GM20431 (cell line): Measurements from ENCODE around the gene ARHGAP25.

ENCODE experiments used
- in situ Hi-C: fragments of 300-500 bp; cut with MseI, MboI; formaldehyde crosslinking; loops from one replicate; pipeline ENCODE4 v1.15.0; 2020; ENCODE audit warnings: low sequenced_read_pairs; ENCODE audit not compliant: unreplicated experiment

The ARHGAP25 gene

DNA sequence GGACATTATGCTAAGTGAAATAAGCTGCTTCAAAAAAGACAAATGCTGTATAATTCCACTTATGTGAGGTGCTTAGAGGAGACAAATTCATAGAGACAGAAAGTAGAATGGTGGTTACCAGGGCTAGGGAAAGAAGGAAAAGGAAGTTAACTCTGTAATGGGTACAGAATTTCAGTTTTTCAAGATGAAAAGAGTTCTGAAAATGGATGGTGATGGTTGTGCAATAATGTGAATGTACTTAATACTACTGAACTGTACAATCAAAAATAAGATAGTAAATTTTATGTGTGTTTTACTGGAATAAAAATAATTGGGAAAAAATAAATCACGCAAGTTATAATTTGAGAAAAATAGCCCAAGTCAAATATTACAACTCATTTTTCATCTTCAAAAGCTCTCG, 27.5 kb downstream of the ARHGAP25 start:
- in situ Hi-C loops, result no loop called here

DNA sequence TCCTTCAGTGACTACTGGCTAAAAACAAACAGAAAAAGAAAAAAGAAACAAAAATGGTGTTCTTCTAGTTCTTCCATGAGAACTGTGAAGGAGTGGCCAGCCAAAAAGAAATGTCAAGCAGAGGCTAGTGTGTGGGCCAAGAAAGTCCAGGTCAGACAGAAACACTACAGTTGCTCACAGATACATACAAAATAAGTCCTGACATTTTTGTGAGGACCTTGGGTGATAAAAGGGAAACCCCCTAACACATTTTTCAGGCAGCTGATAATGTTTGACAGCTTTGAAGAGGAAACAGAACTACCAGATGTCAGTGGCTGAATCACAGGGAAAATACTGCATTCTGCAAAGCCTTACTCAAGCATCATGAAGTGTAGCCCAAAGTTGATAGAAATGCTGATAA, 28.1 kb downstream of the ARHGAP25 start:
- in situ Hi-C loops, result no loop called here

- in situ Hi-C loops, result no loop called here
These were observed 29.6 kb downstream of the ARHGAP25 start for GRCh38 chr2:68764041-68764805.

GRCh38 chr2:68764806-68765311, 30.2 kb downstream of the ARHGAP25 start:
- in situ Hi-C loops, result no loop called here

GRCh38 chr2:68765739-68766375, 31.2 kb downstream of the ARHGAP25 start:
- in situ Hi-C loops, result no loop called here

GRCh38 chr2:68766376-68766845, 31.8 kb downstream of the ARHGAP25 start:
- in situ Hi-C loops, result no loop called here

DNA sequence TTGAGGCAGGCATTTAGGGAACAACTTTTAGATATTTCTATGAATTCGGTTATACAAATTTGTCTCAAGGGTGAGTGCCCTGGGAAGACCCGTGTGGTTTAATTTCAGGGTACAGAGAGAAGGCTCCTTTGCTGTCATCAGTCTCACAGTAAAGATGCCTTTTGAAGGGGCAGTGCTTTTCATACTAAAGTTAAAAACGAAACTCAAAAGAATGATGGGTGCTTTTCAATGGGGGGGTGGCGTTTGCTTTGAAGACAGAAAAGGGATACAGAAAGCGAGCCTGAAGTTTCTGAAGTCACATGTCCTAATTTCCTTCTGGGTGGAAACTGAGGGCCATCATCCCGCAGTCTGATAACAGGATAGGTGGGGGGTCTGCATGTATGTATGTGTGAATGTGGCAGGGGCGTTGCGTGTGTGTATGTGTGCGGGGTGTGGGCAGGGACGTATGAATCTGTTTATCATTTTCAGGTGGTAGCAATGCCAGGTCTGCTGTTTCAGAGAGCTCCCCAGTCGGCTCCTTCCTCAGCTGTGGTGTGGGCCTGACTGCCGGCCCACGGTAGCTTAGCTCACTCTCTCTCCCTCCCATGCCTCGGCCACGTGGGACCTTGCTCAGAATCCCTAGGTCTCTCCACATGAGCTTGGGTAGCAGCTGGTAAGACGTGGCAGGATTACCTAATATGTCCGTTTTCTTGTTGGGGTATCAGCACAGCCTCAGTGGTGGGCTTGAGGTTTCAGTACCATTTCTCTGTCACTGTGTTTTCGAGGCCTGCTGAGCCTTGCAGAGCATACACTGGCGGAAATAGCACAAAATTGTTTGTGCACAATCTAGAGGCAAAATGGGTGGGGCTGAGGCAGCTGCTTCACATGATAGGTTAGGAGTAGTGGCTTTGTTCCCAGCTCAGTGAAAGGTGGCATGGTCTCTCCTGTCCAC, 32.7 kb downstream of the ARHGAP25 start:
- in situ Hi-C loops, result no loop called here

GRCh38 chr2:68767996-68768395, 33.4 kb downstream of the ARHGAP25 start:
- in situ Hi-C loops, result no loop called here

- in situ Hi-C loops, result no loop called here
These were observed 33.9 kb downstream of the ARHGAP25 start for GRCh38 chr2:68768461-68768860.

DNA sequence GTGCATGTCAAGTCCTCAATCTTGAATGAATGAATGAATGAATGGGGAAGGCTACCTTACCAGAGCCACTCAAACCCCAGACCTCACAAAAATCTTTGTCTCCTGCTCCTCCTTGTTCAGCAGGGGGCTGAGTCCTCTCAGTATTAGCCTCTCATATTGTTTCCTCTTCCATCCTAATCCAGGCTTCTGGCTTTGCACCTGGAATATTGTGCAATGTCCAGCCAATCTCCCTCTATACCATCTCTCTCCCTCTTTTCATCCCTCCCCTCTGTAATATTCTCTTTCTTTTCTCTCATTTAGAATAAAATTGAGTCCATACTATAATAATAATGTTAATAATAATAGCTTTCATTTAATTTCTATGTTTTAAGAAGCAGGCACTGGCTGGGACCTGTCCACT, 34.3 kb downstream of the ARHGAP25 start:
- in situ Hi-C loops, result no loop called here

- in situ Hi-C loops, result no loop called here
These were observed 35.1 kb downstream of the ARHGAP25 start for GRCh38 chr2:68769586-68770270.

DNA sequence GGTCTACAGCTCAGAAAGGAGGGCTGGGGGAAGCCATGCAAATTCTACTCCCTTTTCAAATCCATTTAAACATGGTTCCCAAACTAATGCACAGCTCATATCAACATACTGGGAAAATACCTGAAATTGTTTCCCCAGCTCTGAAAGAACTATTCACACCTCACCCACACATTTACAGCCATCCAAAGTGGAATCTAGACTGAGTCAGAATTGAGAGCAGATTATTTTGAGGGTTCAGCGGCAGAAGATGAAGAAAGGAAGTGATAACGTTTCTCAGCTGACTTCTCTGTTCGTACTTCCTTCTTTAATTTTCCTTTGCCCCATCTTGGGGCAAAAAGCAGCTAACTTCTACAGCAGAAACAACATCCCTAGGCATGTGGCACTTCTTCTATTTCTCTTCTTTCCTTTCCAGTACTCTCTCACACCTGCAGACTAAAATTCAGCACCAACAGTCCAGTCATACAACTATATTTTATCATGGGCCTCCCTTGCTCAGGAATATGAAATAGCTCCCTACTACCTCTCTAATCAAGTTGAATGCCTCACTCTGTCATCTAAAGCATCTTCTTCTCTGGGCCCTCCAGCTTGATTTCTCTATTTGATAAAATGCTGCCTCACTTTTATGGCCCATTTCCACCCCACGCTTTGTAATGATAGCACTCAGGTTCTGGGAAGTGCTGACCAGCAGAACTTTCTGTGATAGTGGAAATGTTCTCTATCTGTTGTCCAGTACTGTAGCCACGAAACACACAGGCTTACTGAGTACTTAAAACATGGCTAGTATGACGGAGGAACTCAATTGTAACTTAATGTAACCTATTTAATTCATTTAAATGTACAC, 35.9 kb downstream of the ARHGAP25 start:
- in situ Hi-C loops, result no loop called here

- in situ Hi-C loops, result no loop called here
These were observed 36.7 kb downstream of the ARHGAP25 start for GRCh38 chr2:68771211-68771751.

DNA sequence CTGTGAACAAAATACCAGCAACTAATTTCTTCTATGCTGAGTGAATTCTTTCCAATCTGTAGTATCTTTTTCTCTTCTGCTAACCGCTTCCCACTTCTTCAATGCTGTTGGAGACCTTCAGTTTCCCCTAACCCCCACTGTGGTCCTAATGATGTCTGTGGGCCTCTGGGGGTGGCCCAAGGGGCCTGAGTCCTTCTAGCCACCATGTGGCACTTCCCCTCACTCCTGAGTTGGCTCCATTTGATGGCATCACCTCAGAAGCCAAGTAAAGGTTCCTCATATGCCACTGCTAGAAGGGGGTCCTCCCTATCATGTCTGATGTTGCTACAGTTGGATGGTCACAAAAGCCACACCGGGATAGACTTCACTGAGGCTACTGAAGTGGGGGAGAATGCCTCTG, 37.5 kb downstream of the ARHGAP25 start:
- in situ Hi-C loops, result no loop called here

DNA sequence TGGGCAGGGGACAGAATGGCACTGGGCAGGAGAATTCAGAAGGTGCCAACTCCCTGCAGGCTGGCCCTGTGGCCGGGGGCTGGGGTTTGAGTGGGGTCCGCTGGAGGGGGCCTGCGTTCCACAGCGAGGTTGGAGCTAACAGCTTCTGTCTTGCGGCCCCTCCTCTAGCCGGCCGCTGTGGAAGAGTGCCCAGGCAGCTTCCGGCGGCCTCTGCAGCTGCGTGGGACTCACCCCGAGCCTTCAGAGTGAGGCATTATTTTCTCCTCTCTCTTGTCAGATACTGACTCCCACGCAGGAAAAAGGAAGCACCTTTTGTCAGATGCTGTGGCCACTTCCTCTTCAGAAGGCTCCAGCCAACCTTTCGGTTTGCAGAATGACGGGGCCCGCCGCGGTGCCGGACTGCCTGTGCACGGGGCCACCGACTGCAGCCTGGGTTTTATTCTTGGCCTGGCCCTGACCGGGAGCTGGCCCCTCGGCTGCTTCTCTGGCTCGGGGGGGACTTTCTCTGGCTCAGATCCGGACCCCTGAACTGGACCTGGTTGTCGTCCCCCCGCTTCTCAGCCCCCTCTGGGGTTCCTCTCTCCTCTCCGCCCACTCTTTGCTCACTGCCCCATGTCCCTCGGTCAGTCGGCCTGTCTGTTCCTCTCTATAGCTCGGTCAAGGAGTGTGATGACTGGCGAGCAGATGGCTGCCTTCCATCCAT, 40.1 kb downstream of the ARHGAP25 start:
- in situ Hi-C loops, result no loop called here

DNA sequence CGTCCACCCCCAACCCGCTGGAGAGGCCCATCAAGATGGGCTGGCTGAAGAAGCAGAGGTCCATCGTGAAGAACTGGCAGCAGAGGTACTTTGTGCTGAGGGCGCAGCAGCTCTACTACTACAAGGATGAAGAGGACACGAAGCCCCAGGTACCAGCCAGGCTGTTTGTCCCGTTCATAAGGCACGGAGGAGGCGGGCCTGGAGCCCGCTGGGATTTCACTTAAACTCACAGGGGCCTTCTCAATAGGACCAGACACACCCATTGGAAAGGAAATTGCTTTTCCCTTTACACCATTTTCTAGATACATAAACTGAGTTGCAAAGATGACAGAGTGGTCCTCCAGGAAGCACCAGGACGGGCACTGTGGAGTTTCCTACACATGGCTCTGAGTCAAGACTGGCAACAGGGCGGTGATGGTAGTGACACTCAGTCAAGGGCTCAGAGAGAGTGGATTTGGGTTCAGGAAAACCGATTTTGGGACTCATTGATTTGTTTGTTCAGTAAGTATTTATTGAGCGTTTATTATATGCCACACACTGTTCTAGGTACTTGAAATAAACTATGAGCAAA, 40.7 kb downstream of the ARHGAP25 start:
- in situ Hi-C loops, result no loop called here

GRCh38 chr2:68776124-68776523, 41.5 kb downstream of the ARHGAP25 start:
- in situ Hi-C loops, result no loop called here

DNA sequence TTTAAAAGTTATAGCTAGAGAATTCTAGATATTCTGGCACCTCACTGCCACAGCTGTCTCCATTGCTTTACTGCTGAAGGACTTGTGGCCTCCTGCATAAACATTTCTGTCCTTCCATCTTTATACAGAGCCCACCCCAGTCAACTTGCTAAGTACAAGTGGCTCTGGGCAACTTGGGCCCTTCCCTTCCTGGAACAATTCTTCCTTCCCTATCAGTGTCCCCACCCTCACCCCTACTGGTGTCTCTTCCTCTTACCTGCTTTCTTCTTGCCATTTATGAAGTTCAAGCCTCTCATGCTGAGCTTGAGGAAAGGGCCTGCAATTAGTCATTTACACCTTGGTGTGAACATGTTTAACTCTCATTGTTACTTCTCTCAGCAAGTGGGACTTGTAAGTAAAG, 45.0 kb downstream of the ARHGAP25 start:
- in situ Hi-C loops, result no loop called here
